ENCODE measurements around the gene CDIPT.

DNA sequence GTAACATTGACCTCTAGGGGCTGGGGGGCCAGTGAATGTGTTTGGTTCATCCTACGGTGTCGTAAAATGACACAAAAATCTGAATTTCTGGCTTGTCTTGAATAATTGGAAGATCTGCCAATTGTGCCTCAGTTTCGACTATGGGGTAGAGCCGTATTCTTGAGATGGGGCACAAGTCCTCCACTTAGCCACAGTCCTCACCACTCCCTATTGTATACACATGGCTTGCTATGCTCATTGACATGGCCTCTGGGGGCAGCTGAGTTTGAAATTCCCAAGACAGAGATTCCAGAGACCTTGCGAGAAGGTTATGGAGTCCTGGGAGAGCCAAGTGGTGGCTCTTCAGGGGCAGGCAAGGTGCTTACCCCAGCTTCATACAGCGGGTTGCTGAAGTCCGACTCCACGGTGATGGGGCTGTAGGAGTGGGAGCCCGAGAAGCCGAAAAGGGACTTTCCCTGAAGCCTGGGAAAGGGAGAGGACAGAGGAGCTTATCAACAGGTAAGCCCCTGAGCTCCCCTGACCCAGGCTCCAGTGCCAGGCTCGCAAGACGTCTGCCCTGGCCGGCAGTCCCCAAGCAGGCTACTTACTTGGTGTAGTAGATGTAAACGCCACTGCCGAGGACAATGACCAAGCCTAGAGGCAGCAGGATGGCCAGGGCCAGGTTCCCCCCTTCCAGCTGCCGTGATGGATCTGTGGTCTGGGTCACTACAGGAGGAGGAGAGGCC lies 9.0 kb upstream of the CDIPT start:
- TF ChIP-seq POLR2A (IDR thresholded peaks at IDR 0.05; ENCODE audit: low read length) (no peak), GATA1 (IDR thresholded peaks at IDR 0.05; ENCODE audit: low read depth, low read length) (no peak)

Measured in erythroblast (primary cell).